Ishikawa (cell line): ENCODE results near the gene MEGF6.

Source experiments
- CEBPB ChIP-seq: IDR thresholded peaks from 2 replicates; pipeline ENCODE4 v1.6.1; 2012
- CREB1 ChIP-seq: IDR thresholded peaks from 2 replicates; pipeline ENCODE4 v1.6.1; 2012; ENCODE audit warnings: low read depth
- EGR1 ChIP-seq: IDR thresholded peaks from 2 replicates; pipeline ENCODE4 v1.6.1; 2012
- EP300 ChIP-seq: IDR thresholded peaks from 2 replicates; pipeline ENCODE4 v1.6.1; 2012; ENCODE audit warnings: borderline replicate concordance
- FOXM1 ChIP-seq: IDR thresholded peaks from 2 replicates; pipeline ENCODE4 v1.6.1; 2012; ENCODE audit warnings: low read depth, borderline replicate concordance
- NFIC ChIP-seq: IDR thresholded peaks from 2 replicates; pipeline ENCODE4 v1.6.1; 2012
- RAD21 ChIP-seq: IDR thresholded peaks from 2 replicates; pipeline ENCODE4 v1.6.1; 2012; ENCODE audit warnings: low read depth
- REST ChIP-seq: IDR thresholded peaks from 2 replicates; pipeline ENCODE4 v1.6.1; 2012; ENCODE audit warnings: low read depth, mild to moderate bottlenecking
- TAF1 ChIP-seq: IDR thresholded peaks from 2 replicates; pipeline ENCODE4 v1.6.1; 2012; ENCODE audit warnings: low read depth, mild to moderate bottlenecking
- TCF12 ChIP-seq: IDR thresholded peaks from 2 replicates; pipeline ENCODE4 v1.6.1; 2012; ENCODE audit warnings: low read depth
- TEAD4 ChIP-seq: IDR thresholded peaks from 2 replicates; pipeline ENCODE4 v1.6.1; 2012
- YY1 ChIP-seq: IDR thresholded peaks from 2 replicates; pipeline ENCODE4 v1.6.1; 2012; ENCODE audit warnings: low read depth
- ZBTB7A ChIP-seq: IDR thresholded peaks from 2 replicates; pipeline ENCODE4 v1.6.1; 2012; ENCODE audit warnings: low read depth
- TF ChIP-seq, protein P1 (sequence below): IDR thresholded peaks from 2 replicates; pipeline ENCODE4 v1.6.1; 2012
- TF ChIP-seq, protein P2 (sequence below): IDR thresholded peaks from 2 replicates; pipeline ENCODE4 v1.6.1; 2012

The MEGF6 gene

GRCh38 chr1:3563125-3563524 is 48.2 kb downstream of the MEGF6 start:
- TF ChIP-seq ZBTB7A (no peak), TEAD4 (no peak), YY1 (no peak), CREB1 (no peak), REST (no peak), NFIC (no peak), RAD21 (no peak), EGR1 (no peak), EP300 (no peak), TAF1 (no peak)
- TF ChIP-seq, protein P1, sequence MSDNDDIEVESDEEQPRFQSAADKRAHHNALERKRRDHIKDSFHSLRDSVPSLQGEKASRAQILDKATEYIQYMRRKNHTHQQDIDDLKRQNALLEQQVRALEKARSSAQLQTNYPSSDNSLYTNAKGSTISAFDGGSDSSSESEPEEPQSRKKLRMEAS: no peak

GRCh38 chr1:3562712-3563111 is 48.6 kb downstream of the MEGF6 start:
- TF ChIP-seq YY1 (no peak), ZBTB7A (no peak), CREB1 (no peak), TAF1 (no peak), TCF12 (no peak), NFIC (no peak), CEBPB (no peak), EP300 (no peak), RAD21 (no peak), EGR1 (no peak), REST (no peak), TEAD4 (no peak), FOXM1 (no peak)
- TF ChIP-seq, protein P2, sequence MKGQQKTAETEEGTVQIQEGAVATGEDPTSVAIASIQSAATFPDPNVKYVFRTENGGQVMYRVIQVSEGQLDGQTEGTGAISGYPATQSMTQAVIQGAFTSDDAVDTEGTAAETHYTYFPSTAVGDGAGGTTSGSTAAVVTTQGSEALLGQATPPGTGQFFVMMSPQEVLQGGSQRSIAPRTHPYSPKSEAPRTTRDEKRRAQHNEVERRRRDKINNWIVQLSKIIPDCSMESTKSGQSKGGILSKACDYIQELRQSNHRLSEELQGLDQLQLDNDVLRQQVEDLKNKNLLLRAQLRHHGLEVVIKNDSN: no peak
- TF ChIP-seq, protein P1: no peak

DNA sequence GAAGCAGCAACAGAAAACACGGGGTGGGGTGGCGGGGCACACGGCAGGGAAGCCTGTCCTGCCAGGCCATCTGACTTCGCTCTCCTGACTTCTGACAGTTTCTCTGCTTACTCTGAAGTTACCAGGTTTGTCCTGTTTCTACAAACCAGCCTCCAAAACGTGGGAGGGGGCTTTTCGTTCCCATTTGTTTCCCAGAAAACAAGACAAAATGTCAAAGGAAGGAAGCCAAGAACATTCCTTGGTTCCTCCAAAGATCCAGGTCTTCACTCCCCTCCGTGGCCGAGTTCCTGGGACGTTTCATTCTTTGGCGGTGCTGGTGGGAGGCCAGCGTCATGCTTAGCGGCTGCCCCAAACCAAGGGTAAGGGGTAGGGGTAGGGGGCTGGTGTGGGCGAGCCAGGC is 49.6 kb downstream of the MEGF6 start:
- TF ChIP-seq NFIC: no peak

DNA sequence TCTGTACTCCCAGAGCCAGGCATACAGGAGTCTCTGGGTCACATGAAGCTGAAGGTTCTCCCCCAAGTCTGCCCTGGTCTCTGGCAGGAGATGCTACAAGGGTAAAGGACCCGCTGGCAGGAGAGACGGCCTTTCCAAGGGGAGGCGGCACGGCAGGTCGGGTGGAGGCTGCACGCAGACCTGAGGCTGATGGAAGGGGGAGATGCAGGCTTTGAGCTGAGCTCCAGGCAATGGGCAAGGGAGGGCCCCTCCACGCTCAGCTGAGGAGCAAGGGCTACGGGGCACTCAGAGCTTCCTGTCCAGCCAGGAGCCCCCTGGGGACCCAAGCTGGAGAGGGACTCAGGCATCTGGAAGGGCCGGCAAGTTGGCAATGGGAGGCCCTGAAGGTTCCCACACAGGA is 50.3 kb downstream of the MEGF6 start:
- no peak for TF ChIP-seq EGR1
- no peak for TF ChIP-seq YY1
- no peak for TF ChIP-seq RAD21
- no peak for TF ChIP-seq EP300
- no peak for TF ChIP-seq CREB1
- TF ChIP-seq, protein P2: no peak
- no peak for TF ChIP-seq REST
- TF ChIP-seq, protein P1: no peak
- no peak for TF ChIP-seq ZBTB7A
- TF ChIP-seq TAF1: no peak
- TF ChIP-seq NFIC: no peak
- TF ChIP-seq CEBPB: no peak
- no peak for TF ChIP-seq FOXM1
- no peak for TF ChIP-seq TCF12

- TF ChIP-seq CEBPB (no peak), EP300 (no peak), FOXM1 (no peak), ZBTB7A (no peak), CREB1 (no peak), TEAD4 (no peak), TAF1 (no peak), NFIC (no peak), REST (no peak), EGR1 (no peak), RAD21 (no peak), TCF12 (no peak), YY1 (no peak)
- TF ChIP-seq, protein P1: no peak
- TF ChIP-seq, protein P2: no peak
Measured at GRCh38 chr1:3560251-3560871, 50.9 kb downstream of the MEGF6 start.
